HepG2 (cell line): ENCODE data around the gene INO80B. TPM values are rescaled to one million over a fixed set of nuclear protein-coding genes. Genes with fewer than 3 reads are reported as not detected.
A peak's percentile ranks its signal among the peaks of the same experiment; 100 is the strongest.

Source experiments
- AHDC1 ChIP-seq: sonication (generic); formaldehyde crosslinking; IDR thresholded peaks from 2 replicates; pipeline ENCODE4 v1.5.1; 2020; ENCODE audit warnings: mild to moderate bottlenecking, missing genetic modification reagents, borderline replicate concordance
- CBFB ChIP-seq: sonication (generic); formaldehyde crosslinking; IDR thresholded peaks from 2 replicates; pipeline ENCODE4 v1.4.0; 2020; ENCODE audit warnings: missing genetic modification reagents
- DMTF1 ChIP-seq: sonication (generic); formaldehyde crosslinking; IDR thresholded peaks from 2 replicates; pipeline ENCODE4 v1.4.0; 2020; ENCODE audit warnings: mild to moderate bottlenecking, missing genetic modification reagents
- E2F1 ChIP-seq: sonication (generic); formaldehyde crosslinking; IDR thresholded peaks from 2 replicates; pipeline ENCODE4 v1.5.0; 2020; ENCODE audit warnings: missing genetic modification reagents
- MEF2D ChIP-seq: sonication (generic); formaldehyde crosslinking; IDR thresholded peaks from 2 replicates; pipeline ENCODE4 v1.5.1; 2020; ENCODE audit warnings: mild to moderate bottlenecking, missing genetic modification reagents
- MLX ChIP-seq: IDR thresholded peaks from 2 replicates; pipeline ENCODE4 v1.6.1; 2016
- MYC ChIP-seq: sonication (generic); formaldehyde crosslinking; IDR thresholded peaks from 2 replicates; pipeline ENCODE4 v1.9.0; 2021; ENCODE audit warnings: missing genetic modification reagents, borderline replicate concordance
- MZF1 ChIP-seq: sonication (generic); formaldehyde crosslinking; IDR thresholded peaks from 2 replicates; pipeline ENCODE4 v1.8.1; 2023; ENCODE audit warnings: mild to moderate bottlenecking, missing genetic modification reagents, borderline replicate concordance
- POGZ ChIP-seq: sonication (generic); formaldehyde crosslinking; IDR thresholded peaks from 2 replicates; pipeline ENCODE4 v1.4.0; 2020; ENCODE audit warnings: mild to moderate bottlenecking, missing genetic modification reagents
- RFX5 ChIP-seq: IDR thresholded peaks from 2 replicates; pipeline ENCODE4 v1.6.1; 2011; ENCODE audit warnings: low read depth, low read length, improper control_type of control experiment
- RFXAP ChIP-seq: sonication (generic); formaldehyde crosslinking; IDR thresholded peaks from 2 replicates; pipeline ENCODE4 v1.4.0; 2020; ENCODE audit warnings: missing genetic modification reagents, borderline replicate concordance
- SYNCRIP ChIP-seq: fragments of 200-400 bp; formaldehyde crosslinking; IDR thresholded peaks from 2 replicates; pipeline ENCODE4 v1.6.1; 2018; ENCODE audit warnings: mild to moderate bottlenecking, low read depth, low read length; ENCODE audit not compliant: insufficient read depth
- ZNF253 ChIP-seq: sonication (generic); formaldehyde crosslinking; IDR thresholded peaks from 2 replicates; pipeline ENCODE4 v1.8.0; 2022; ENCODE audit warnings: mild to moderate bottlenecking, missing genetic modification reagents, borderline replicate concordance
- ZNF263 ChIP-seq: sonication (generic); formaldehyde crosslinking; IDR thresholded peaks from 2 replicates; pipeline ENCODE4 v1.4.0; 2020; ENCODE audit warnings: missing genetic modification reagents
- ZNF282 ChIP-seq: fragments of 450-650 bp; IDR thresholded peaks from 2 replicates; pipeline ENCODE4 v1.6.1; 2018; ENCODE audit not compliant: partially characterized antibody
- ZNF44 ChIP-seq: sonication (generic); formaldehyde crosslinking; IDR thresholded peaks from 2 replicates; pipeline ENCODE4 v1.5.1; 2020; ENCODE audit warnings: mild to moderate bottlenecking, missing genetic modification reagents
- ZNF749 ChIP-seq: sonication (generic); formaldehyde crosslinking; IDR thresholded peaks from 2 replicates; pipeline ENCODE4 v1.8.0; 2022; ENCODE audit warnings: mild to moderate bottlenecking, missing genetic modification reagents, moderate library complexity, borderline replicate concordance
- ZNF83 ChIP-seq: sonication (generic); formaldehyde crosslinking; IDR thresholded peaks from 2 replicates; pipeline ENCODE4 v1.4.0; 2020; ENCODE audit warnings: missing genetic modification reagents, mild to moderate bottlenecking, borderline replicate concordance
- polyA plus RNA-seq, 8 experiments: library from polyadenylated mRNA; depleted of rRNA in 3 of 8; stranded (reverse) in 7 of 8; unstranded in 1 of 8; fragments of >200 nt; fragmentation: Illumina TruSeq in 4 of 8; extraction: Trizol in 4 of 8; gene quantifications; 2 replicates each; pipeline versions ENCODE4 v1.2.1 to v1.2.3, GENCODE V29; 2011 to 2016; ENCODE audit warnings: low read depth in 4 of 8, missing spikeins in 1 of 8, mixed read lengths in 1 of 8; ENCODE audit not compliant: insufficient read depth in 1 of 8
- total RNA-seq, 5 experiments: library from RNA; depleted of rRNA; stranded (reverse); fragments of >200 nt; fragmentation: Illumina TruSeq; extraction: Trizol; gene quantifications; 2 replicates each; pipeline ENCODE4 v1.2.3, GENCODE V29; 2016; ENCODE audit warnings: low read depth in 1 of 5

The INO80B gene
- total and polyA plus RNA-seq, 2 of the 13 experiments (the other 11 are each of a cell fraction or from before 2014, with no cell fraction given) = 6.2 to 14.5 TPM

- TF ChIP-seq RFXAP (CRISPR knock-in tag) (peak; percentile 73; the same call in 1 of the 2 replicates), ZNF253 (CRISPR knock-in tag) (peak; percentile 86; the same call in 1 of the 2 replicates), AHDC1 (0 out of 2 replicates have a peak, but pooled peaks have one; percentile 41), ZNF749 (CRISPR knock-in tag) (no peak), DMTF1 (peak; percentile 58; the same call in 1 of the 2 replicates), MEF2D (no peak), E2F1 (CRISPR knock-in tag) (no peak), MZF1 (no peak), ZNF83 (CRISPR knock-in tag) (0 out of 2 replicates have a peak, but pooled peaks have one; percentile 83), ZNF282 (no peak), POGZ (peak; percentile 66), MLX (CRISPR knock-in tag) (no peak), ZNF263 (CRISPR knock-in tag) (no peak; the same call in 1 of the 2 replicates), RFX5 (peak; percentile 38; the same call in 1 of the 2 replicates), MYC (CRISPR knock-in tag) (peak; percentile 68; the same call in 1 of the 2 replicates), CBFB (CRISPR knock-in tag) (peak; percentile 19; the same call in 1 of the 2 replicates), SYNCRIP (no peak), ZNF44 (CRISPR knock-in tag) (peak; percentile 79; the same call in 1 of the 2 replicates)
Observed at GRCh38 chr2:74421221-74421870, 33.5 kb upstream of the INO80B start, which contains the start of the genes C2orf81 and WDR54 (continued).
